Urinary bladder (tissue), 4 donors: Measurements from ENCODE around the gene CCDC185. TPM values are rescaled to one million over a fixed set of nuclear protein-coding genes. Genes with fewer than 3 reads are reported as not detected.

Experiments used
- DNase-seq: peaks from one replicate; pipeline ENCODE4 v3.0.0-alpha.2; 2015; ENCODE audit errors: extremely low spot score
- H3K27ac ChIP-seq: one replicate; pipeline ENCODE4 v1.5.1; 2013; ENCODE audit warnings: low read depth, mild to moderate bottlenecking, moderate library complexity
- H3K36me3 ChIP-seq: one replicate; pipeline ENCODE4 v1.6.1; 2013; ENCODE audit warnings: mild to moderate bottlenecking, moderate library complexity; ENCODE audit not compliant: insufficient read depth
- H3K4me1 ChIP-seq: one replicate; pipeline ENCODE4 v1.6.1; 2013; ENCODE audit warnings: mild to moderate bottlenecking, moderate library complexity; ENCODE audit not compliant: insufficient read depth
- H3K4me3 ChIP-seq: one replicate; pipeline ENCODE4 v1.5.1; 2013; ENCODE audit warnings: low read depth, low read length
- WGBS: extraction: QIAGEN DNeasy Blood & Tissue Kit; methylation state at CpG from one replicate; pipeline ENCODE4 v1.1.7; 2013; 5-methylcytosine and 5-hydroxymethylcytosine counted together
- polyA plus RNA-seq: library from polyadenylated mRNA; stranded (reverse); fragments of 200-250 nt; gene quantifications from one replicate; pipeline ENCODE4 v1.2.3, GENCODE V29; 2013
- small RNA-seq: library from RNA; depleted of rRNA; stranded (forward); fragments of <200 nt; gene quantifications from one replicate; pipeline ENCODE3, GENCODE V24; 2014
- total RNA-seq: library from RNA; depleted of rRNA; stranded (reverse); fragments of >200 nt; gene quantifications from one replicate; pipeline ENCODE4 v1.2.3, GENCODE V29; 2014
- donor health status: healthy with polysubstance abuse.
- donor health status: healthy.

Gene CCDC185
- total and polyA plus RNA-seq, 2 donors = not detected

- Histone ChIP-seq H3K4me3 (no peak overlapping the region), H3K27ac (no peak overlapping the region), H3K36me3 (no peaks in the 10 kb centered on the region), H3K4me1 (no peaks in the 10 kb centered on the region)
- no peak for DNase-seq
- WGBS = 77% methylated on average over 5 of the region's 5 CpGs
These were observed 32.3 kb downstream of the CCDC185 start for GRCh38 chr1:223425550-223425949.

- no peak overlapping the region for H3K27ac ChIP-seq
- DNase-seq = no peak
- H3K4me1 ChIP-seq = no peaks in the 10 kb centered on the region
- WGBS = 88% methylated on average over 1 of the region's 1 CpG
- H3K36me3 ChIP-seq = no peaks in the 10 kb centered on the region
- no peak overlapping the region for H3K4me3 ChIP-seq
These were observed 33.7 kb downstream of the CCDC185 start for GRCh38 chr1:223426936-223427335.

GRCh38 chr1:223429313-223429731 lies 36.1 kb downstream of the CCDC185 start:
- WGBS = 46% methylated on average over 2 of the region's 2 CpGs
- Histone ChIP-seq H3K4me3 (no peak overlapping the region), H3K4me1 (no peaks in the 10 kb centered on the region), H3K36me3 (no peaks in the 10 kb centered on the region), H3K27ac (no peak overlapping the region)
- no peak for DNase-seq

- DNase-seq = no peak
- Histone ChIP-seq H3K36me3 (no peaks in the 10 kb centered on the region), H3K4me1 (no peaks in the 10 kb centered on the region), H3K4me3 (no peak overlapping the region), H3K27ac (no peak overlapping the region)
- WGBS = 34% methylated on average over 1 of the region's 1 CpG
These were observed 36.6 kb downstream of the CCDC185 start for GRCh38 chr1:223429821-223430220.

GRCh38 chr1:223430236-223430635 lies 37.0 kb downstream of the CCDC185 start:
- H3K4me3 ChIP-seq = no peak overlapping the region
- H3K27ac ChIP-seq = no peak overlapping the region
- no peaks in the 10 kb centered on the region for H3K4me1 ChIP-seq
- 36% methylated on average over 1 of the region's 1 CpG for WGBS
- H3K36me3 ChIP-seq = no peaks in the 10 kb centered on the region
- no peak for DNase-seq

GRCh38 chr1:223437151-223437550 lies 43.9 kb downstream of the CCDC185 start:
- DNase-seq = no peak

GRCh38 chr1:223443397-223443796 lies 50.2 kb downstream of the CCDC185 start:
- Histone ChIP-seq H3K36me3 (no peaks in the 10 kb centered on the region), H3K4me3 (no peak overlapping the region), H3K27ac (no peak overlapping the region), H3K4me1 (no peaks in the 10 kb centered on the region)
- no peak for DNase-seq
- 92% methylated on average over 1 of the region's 1 CpG for WGBS

More at GRCh38 chr1:223437151-223437550, 43.9 kb downstream of the CCDC185 start:
- Histone ChIP-seq H3K4me1 (no peaks in the 10 kb centered on the region), H3K36me3 (no peaks in the 10 kb centered on the region), H3K27ac (no peak overlapping the region), H3K4me3 (no peak overlapping the region)
- WGBS = 38% methylated on average over 3 of the region's 3 CpGs

- Histone ChIP-seq H3K4me1 (no peaks in the 10 kb centered on the region), H3K27ac (no peak overlapping the region), H3K4me3 (no peak overlapping the region), H3K36me3 (no peaks in the 10 kb centered on the region)
- WGBS = 84% methylated on average over 7 of the region's 7 CpGs
- DNase-seq = no peak
These were observed 51.2 kb downstream of the CCDC185 start for GRCh38 chr1:223444411-223444810.

Small RNA genes within 50 kb of the gene (small RNA-seq; reads per million reads assigned to genes)
- gene RNU4-57P = not detected

Other genes starting within 250 kb of the CCDC185 start
- gene SUSD4, start 29.2 kb upstream of the CCDC185 start, total RNA-seq = 6.3 TPM
- 2.0 TPM for gene SUSD4, start 29.2 kb upstream of the CCDC185 start, polyA plus RNA-seq